Karpas-422 (cell line): ENCODE results near the gene HSD11B1. TPM values are rescaled to one million over a fixed set of nuclear protein-coding genes. Genes with fewer than 3 reads are reported as not detected.

Source experiments
- DNase-seq: peaks from one replicate; pipeline ENCODE4 v3.0.0-alpha.2; 2015
- H2AFZ ChIP-seq: fragments of 200-600 bp; sonication (generic); 2 replicates; pipeline ENCODE4 v1.6.1; 2014; ENCODE audit warnings: antibody characterized with exemption, low read length, mixed read lengths
- H3K27ac ChIP-seq: fragments of 200-600 bp; sonication (generic); 2 replicates; pipeline ENCODE4 v1.5.1; 2014; ENCODE audit warnings: mild to moderate bottlenecking, low read length, moderate library complexity
- H3K27me3 ChIP-seq: fragments of 200-600 bp; sonication (generic); 2 replicates; pipeline ENCODE4 v1.6.1; 2014; ENCODE audit warnings: low read length, mixed read lengths
- H3K36me3 ChIP-seq: fragments of 200-600 bp; sonication (generic); 2 replicates; pipeline ENCODE4 v1.6.1; 2014; ENCODE audit warnings: low read length, mixed read lengths; ENCODE audit not compliant: insufficient read depth
- H3K4me1 ChIP-seq: fragments of 200-600 bp; sonication (generic); 2 replicates; pipeline ENCODE4 v1.6.1; 2014; ENCODE audit warnings: mild to moderate bottlenecking, low read length, mixed read lengths
- H3K4me2 ChIP-seq: fragments of 200-600 bp; sonication (generic); 2 replicates; pipeline ENCODE4 v1.6.1; 2014; ENCODE audit warnings: low read length, low read depth, mild to moderate bottlenecking; ENCODE audit not compliant: poor library complexity, severe bottlenecking
- H3K4me3 ChIP-seq: fragments of 200-600 bp; sonication (generic); 2 replicates; pipeline ENCODE4 v1.5.1; 2014; ENCODE audit warnings: mild to moderate bottlenecking, antibody characterized with exemption, low read length, mixed read lengths
- H3K79me2 ChIP-seq: fragments of 200-600 bp; sonication (generic); 2 replicates; pipeline ENCODE4 v1.6.1; 2014; ENCODE audit warnings: mild to moderate bottlenecking, low read length, mixed read lengths
- H3K9ac ChIP-seq: fragments of 200-600 bp; sonication (generic); 2 replicates; pipeline ENCODE4 v1.6.0; 2014; ENCODE audit warnings: low read length
- H3K9me2 ChIP-seq: fragments of 200-600 bp; sonication (generic), shearing (Covaris generic); replicated peaks from 2 replicates; pipeline ENCODE4 v1.6.0; 2014; ENCODE audit warnings: mild to moderate bottlenecking, low read length, moderate library complexity; ENCODE audit not compliant: insufficient read depth
- H3K9me3 ChIP-seq: fragments of 300-700, 200-600 bp; sonication (generic); 2 replicates; pipeline ENCODE4 v1.6.1; 2014; ENCODE audit warnings: low read length, mixed read lengths
- H4K20me1 ChIP-seq: fragments of 200-600 bp; sonication (generic); 2 replicates; pipeline ENCODE4 v1.6.1; 2014; ENCODE audit warnings: mild to moderate bottlenecking, antibody characterized with exemption, low read length, low read depth; ENCODE audit not compliant: insufficient read depth
- total RNA-seq: library from RNA; depleted of rRNA; stranded (reverse); fragments of >200 nt; shearing (Covaris generic); gene quantifications from 2 replicates; pipeline ENCODE4 v1.2.3, GENCODE V29; 2014; ENCODE audit warnings: low replicate concordance; rRNA removed

Gene HSD11B1
- total RNA-seq, 1 experiment from 2014 or later, result not detected

GRCh38 chr1:209780268-209780667, 75.6 kb downstream of the HSD11B1 start:
- Histone ChIP-seq H3K4me2 (no peak overlapping the region), H4K20me1 (no peaks in the 10 kb centered on the region; the same call in 1 of the 2 replicates), H3K79me2 (peaks cover 14% of the 10 kb centered on the region), H3K9me2 (no peaks in the 10 kb centered on the region), H3K9ac (no peak overlapping the region), H3K27ac (no peak overlapping the region), H3K4me3 (no peak overlapping the region), H3K36me3 (no peaks in the 10 kb centered on the region), H2AFZ (no peak overlapping the region), H3K4me1 (peaks cover 22% of the 10 kb centered on the region), H3K9me3 (no peaks in the 10 kb centered on the region), H3K27me3 (no peaks in the 10 kb centered on the region)
- no peak for DNase-seq

- Histone ChIP-seq H3K9me2 (no peaks in the 10 kb centered on the region), H4K20me1 (no peaks in the 10 kb centered on the region; the same call in 1 of the 2 replicates), H3K4me2 (peak overlapping the region; percentile 87), H3K4me3 (peak overlapping the region; percentile 82), H3K4me1 (peaks cover 15% of the 10 kb centered on the region), H3K9me3 (no peaks in the 10 kb centered on the region), H2AFZ (no peak overlapping the region), H3K79me2 (peaks cover 14% of the 10 kb centered on the region), H3K36me3 (no peaks in the 10 kb centered on the region), H3K27me3 (no peaks in the 10 kb centered on the region), H3K27ac (no peak overlapping the region), H3K9ac (peak overlapping the region; percentile 89)
- no peak for DNase-seq
These were observed 78.7 kb downstream of the HSD11B1 start for GRCh38 chr1:209783386-209783785.

Other genes with a start within 250 kb of the HSD11B1 start
- gene CAMK1G, start 121.1 kb upstream of the HSD11B1 start, total RNA-seq, result not detected in 2 replicates
- 0.04 and 1.3 TPM in 2 replicates for gene LAMB3, start 52.4 kb upstream of the HSD11B1 start, total RNA-seq
- 6.9 and 17.2 TPM in 2 replicates for gene G0S2, start 29.4 kb upstream of the HSD11B1 start, total RNA-seq
- gene TRAF3IP3, start 51.2 kb downstream of the HSD11B1 start, total RNA-seq, result 1.6 and 3.5 TPM in 2 replicates
- gene C1orf74, start 79.7 kb downstream of the HSD11B1 start, total RNA-seq, result 3.2 and 4.0 TPM in 2 replicates
- 0.36 TPM in 1 of 2 replicates, not detected in the other for gene IRF6, start 101.3 kb downstream of the HSD11B1 start, total RNA-seq
- gene UTP25, start 123.1 kb downstream of the HSD11B1 start, total RNA-seq, result 7.6 and 11.7 TPM in 2 replicates
- gene SYT14, start 233.4 kb downstream of the HSD11B1 start, total RNA-seq, result not detected in 2 replicates